Adrenal gland (tissue), 12 donors: Measurements from ENCODE around the gene DLG5. TPM values are rescaled to one million over a fixed set of nuclear protein-coding genes. Genes with fewer than 3 reads are reported as not detected.
"Not testable (repeated sequence)": the region's sequence is repeated elsewhere in the genome, so short reads cannot be mapped to it uniquely, and the experiment has no call there.

Experiments
- DNase-seq, 7 donors: peaks; one replicate each; pipeline ENCODE4 v3.0.0-alpha.2; 2019 to 2020
- H3K27ac ChIP-seq, 5 donors: fragments of 200-600 bp; sonication (generic) in 4 of 5; 1 replicate in 3 of 5; 2 replicates in 2 of 5; pipeline versions ENCODE4 v1.5.1 to v1.8.0; 2016 to 2020; ENCODE audit warnings: mild to moderate bottlenecking in 1 of 5
- H3K27me3 ChIP-seq: fragments of 200-600 bp; 2 replicates; pipeline ENCODE4 v1.8.0; 2021
- H3K36me3 ChIP-seq, 2 donors: fragments of 200-600 bp; replicated peaks in 1 of 2; 1 replicate in 1 of 2; 2 replicates in 1 of 2; pipeline versions ENCODE4 v1.5.1 to v1.8.0; 2018 to 2022
- H3K4me1 ChIP-seq, 2 donors: fragments of 200-600 bp; replicated peaks in 1 of 2; 1 replicate in 1 of 2; 2 replicates in 1 of 2; pipeline versions ENCODE4 v1.5.1 to v1.8.0; 2018 to 2021
- H3K4me3 ChIP-seq, 4 donors: fragments of 200-600 bp; sonication (generic) in 3 of 4; one replicate each; pipeline ENCODE4 v1.5.1; 2016 to 2018
- H3K9me3 ChIP-seq, 3 donors: fragments of 200-600 bp; sonication (generic) in 1 of 3; replicated peaks in 1 of 3; 1 replicate in 2 of 3; 2 replicates in 1 of 3; pipeline versions ENCODE4 v1.5.1 to v1.8.0; 2016 to 2021
- CTCF ChIP-seq, 6 experiments: fragments of 450-650 bp in 4 of 6; fragments of 200-600 bp in 2 of 6; sonication (generic) in 1 of 6; IDR thresholded peaks; 1 replicate in 5 of 6; 2 replicates in 1 of 6; pipeline versions ENCODE4 v1.5.1 to v1.8.0; 2016 to 2021; ENCODE audit warnings: antibody characterized with exemption in 6 of 6, mild to moderate bottlenecking in 2 of 6, moderate library complexity in 1 of 6
- POLR2A ChIP-seq, 2 donors: fragments of 450-650 bp; IDR thresholded peaks; one replicate each; pipeline ENCODE4 v1.6.1; 2017; ENCODE audit warnings: antibody characterized with exemption in 2 of 2, mild to moderate bottlenecking in 2 of 2, moderate library complexity in 1 of 2
- whole genome bisulfite sequencing, 4 donors: extraction: QIAGEN DNeasy Blood & Tissue Kit in 2 of 4; methylation state at CpG; one replicate each; pipeline versions ENCODE4 v1.1.5 to v1.1.7; 2013 to 2017; 5-methylcytosine and 5-hydroxymethylcytosine counted together
- intact Hi-C, 2 donors: fragments of 100-400 bp; cut with DNase I; formaldehyde crosslinking; loops; one replicate each; pipeline versions ENCODE4 v1.14.1 to v1.15.0; 2022 to 2023
- polyA plus RNA-seq, 3 donors: library from polyadenylated mRNA; stranded (reverse); fragments of 200-250 nt in 2 of 3; fragments of 350-450 nt in 1 of 3; fragmentation: Illumina TruSeq in 1 of 3; extraction: RNeasy Lipid Tissue Mini Kit (QIAGEN cat#74804) in 1 of 3; gene quantifications; one replicate each; pipeline ENCODE4 v1.2.3, GENCODE V29; 2013 to 2014
- total RNA-seq, 9 donors: library from RNA; depleted of rRNA in 4 of 9; stranded (reverse); fragments of >200 nt in 4 of 9; fragments of 120-200 nt in 1 of 9; fragmentation: NEBNext Ultra II Directional in 1 of 9; extraction: Animal tissue kit (Norgen Biotek cat#: 25700) in 1 of 9; gene quantifications; one replicate each; pipeline versions ENCODE4 v1.1.0 to v1.2.4, GENCODE V29; 2013 to 2023
- donor health status: healthy with polysubstance abuse.
- donor health status: Bipolar disorder and iron deficiency.
- donor health status: DM: yes; HTN: yes; CAD: no.
- donor health status: DM: no; HTN: no; CAD: no.
- donor health status: DM: no; HTN: no; CAD: no.
- donor health status: DM: yes; HTN: yes; CAD: no.

DLG5 gene
- total and polyA plus RNA-seq, 12 donors = 32.6 to 175 (median 101) TPM

- Histone ChIP-seq H3K27ac (peak overlapping the region in 1 of 5 donors; percentile 17), H3K9me3 (no peaks in the 10 kb centered on the region), H3K4me3 (no peak overlapping the region), H3K27me3 (no peaks in the 10 kb centered on the region), H3K4me1 (peaks cover 0 to 6% of the 10 kb centered on the region in 2 donors), H3K36me3 (no peaks in the 10 kb centered on the region)
- intact Hi-C loops = no loop called here
- peak in 3 of 7 donors; percentile 31 to 67 (median 42) for DNase-seq
- no peak for TF ChIP-seq POLR2A (IDR thresholded peaks at IDR 0.05)
- TF ChIP-seq CTCF (IDR thresholded peaks at IDR 0.05) = no peak
- WGBS, 4 donors = 66 to 77% (median 73%) methylated on average over 6 to 9 of the region's 9 CpGs
Observed at GRCh38 chr10:77763453-77764430, 162.8 kb downstream of the DLG5 start.

GRCh38 chr10:77758406-77758805 lies 168.1 kb downstream of the DLG5 start:
- H3K4me1 ChIP-seq, H3K4me3 ChIP-seq, H3K9me3 ChIP-seq, intact Hi-C loops, H3K27me3 ChIP-seq, H3K27ac ChIP-seq, DNase-seq, H3K36me3 ChIP-seq: not testable (repeated sequence)
- 88 to 97% (median 93%) methylated on average over 2 of the region's 2 CpGs for WGBS, 4 donors

GRCh38 chr10:77756319-77757232 lies 170.0 kb downstream of the DLG5 start:
- intact Hi-C loops = no loop called here
- peaks cover 0 to 6% of the 10 kb centered on the region in 2 donors for H3K4me1 ChIP-seq
- no peak for TF ChIP-seq POLR2A (IDR thresholded peaks at IDR 0.05)
- TF ChIP-seq CTCF (IDR thresholded peaks at IDR 0.05) = peak; percentile 26 to 59 (median 48)
- H3K4me3 ChIP-seq = no peak overlapping the region
- no peaks in the 10 kb centered on the region for H3K9me3 ChIP-seq
- WGBS, 4 donors = 22 to 28% (median 25%) methylated on average over 11 to 12 of the region's 12 CpGs
- no peaks in the 10 kb centered on the region for H3K36me3 ChIP-seq
- H3K27ac ChIP-seq = no peak overlapping the region
- peak in 4 of 7 donors; percentile 47 to 70 (median 62) for DNase-seq
- H3K27me3 ChIP-seq = no peaks in the 10 kb centered on the region

GRCh38 chr10:77746047-77746707 lies 180.4 kb downstream of the DLG5 start:
- no peak overlapping the region for H3K4me3 ChIP-seq
- no peaks in the 10 kb centered on the region for H3K27me3 ChIP-seq
- H3K4me1 ChIP-seq = peaks cover 0 to 7% of the 10 kb centered on the region in 2 donors
- no peak overlapping the region for H3K27ac ChIP-seq
- DNase-seq = no peak
- TF ChIP-seq POLR2A (IDR thresholded peaks at IDR 0.05) = no peak
- no peak for TF ChIP-seq CTCF (IDR thresholded peaks at IDR 0.05)
- H3K9me3 ChIP-seq = no peaks in the 10 kb centered on the region
- 84 to 92% (median 90%) methylated on average over 11 to 13 of the region's 13 CpGs for WGBS, 4 donors
- H3K36me3 ChIP-seq = no peaks in the 10 kb centered on the region
- intact Hi-C loops = no loop called here
